HL-60 (cell line): Measurements from ENCODE around the gene RBBP8.

Experiments
- DNase-seq, 2 experiments: peaks; one replicate each; pipeline ENCODE4 v3.0.0-alpha.2; 2010 to 2020; ENCODE audit warnings: low read depth in 1 of 2, low spot score in 1 of 2
- H3K27ac ChIP-seq: fragments of 250-450 bp; sonication (Bioruptor Pico); replicated peaks from 2 replicates; pipeline ENCODE4 v1.5.1; 2020; ENCODE audit warnings: mild to moderate bottlenecking, moderate library complexity
- H3K27me3 ChIP-seq: fragments of 250-450 bp; sonication (Bioruptor Pico); 2 replicates; pipeline ENCODE4 v1.5.1; 2021; ENCODE audit warnings: mild to moderate bottlenecking, moderate library complexity; ENCODE audit not compliant: insufficient read depth, poor library complexity, severe bottlenecking
- H3K4me3 ChIP-seq: replicated peaks from 2 replicates; pipeline ENCODE4 v1.5.1; 2011; ENCODE audit warnings: mild to moderate bottlenecking, control low read depth, low read length; ENCODE audit not compliant: insufficient read depth
- CTCF ChIP-seq: IDR thresholded peaks from one replicate; pipeline ENCODE4 v1.5.1; 2011; ENCODE audit warnings: low read length, control low read depth, inconsistent platforms; ENCODE audit not compliant: insufficient read depth
- GABPA ChIP-seq: IDR thresholded peaks from 2 replicates; pipeline ENCODE4 v1.6.1; 2012; ENCODE audit warnings: low read depth
- POLR2AphosphoS5 ChIP-seq: IDR thresholded peaks from 2 replicates; pipeline ENCODE4 v1.6.1; 2012; ENCODE audit warnings: low read depth
- SPI1 ChIP-seq: IDR thresholded peaks from 2 replicates; pipeline ENCODE4 v1.6.1; 2012; ENCODE audit warnings: low read depth, mild to moderate bottlenecking, borderline replicate concordance
- TF ChIP-seq, protein P1 (sequence below): IDR thresholded peaks from 2 replicates; pipeline ENCODE4 v1.6.1; 2012; ENCODE audit warnings: low read depth; ENCODE audit not compliant: insufficient replicate concordance

The RBBP8 gene

DNA sequence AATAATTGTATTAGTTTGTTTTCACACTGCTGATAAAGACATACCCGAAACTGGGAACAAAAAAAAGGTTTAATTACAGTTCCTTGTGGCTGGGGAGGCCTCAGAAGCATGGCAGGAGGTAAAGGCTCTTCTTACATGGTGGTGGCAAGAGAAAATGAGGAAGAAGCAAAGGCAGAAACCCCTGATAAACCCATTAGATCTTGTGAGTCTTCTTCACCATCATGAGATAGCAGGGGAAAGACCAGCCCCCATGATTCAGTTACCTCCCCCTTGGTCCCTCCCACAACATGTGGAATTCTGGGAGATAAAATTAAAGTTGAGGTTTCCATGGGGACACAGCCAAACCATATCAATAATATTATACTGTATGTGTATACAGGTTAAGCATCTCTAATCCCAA is 128.9 kb downstream of the RBBP8 start:
- no peak overlapping the region for H3K27ac ChIP-seq
- TF ChIP-seq SPI1 = no peak; the same call in 1 of the 2 replicates
- TF ChIP-seq, protein P1, sequence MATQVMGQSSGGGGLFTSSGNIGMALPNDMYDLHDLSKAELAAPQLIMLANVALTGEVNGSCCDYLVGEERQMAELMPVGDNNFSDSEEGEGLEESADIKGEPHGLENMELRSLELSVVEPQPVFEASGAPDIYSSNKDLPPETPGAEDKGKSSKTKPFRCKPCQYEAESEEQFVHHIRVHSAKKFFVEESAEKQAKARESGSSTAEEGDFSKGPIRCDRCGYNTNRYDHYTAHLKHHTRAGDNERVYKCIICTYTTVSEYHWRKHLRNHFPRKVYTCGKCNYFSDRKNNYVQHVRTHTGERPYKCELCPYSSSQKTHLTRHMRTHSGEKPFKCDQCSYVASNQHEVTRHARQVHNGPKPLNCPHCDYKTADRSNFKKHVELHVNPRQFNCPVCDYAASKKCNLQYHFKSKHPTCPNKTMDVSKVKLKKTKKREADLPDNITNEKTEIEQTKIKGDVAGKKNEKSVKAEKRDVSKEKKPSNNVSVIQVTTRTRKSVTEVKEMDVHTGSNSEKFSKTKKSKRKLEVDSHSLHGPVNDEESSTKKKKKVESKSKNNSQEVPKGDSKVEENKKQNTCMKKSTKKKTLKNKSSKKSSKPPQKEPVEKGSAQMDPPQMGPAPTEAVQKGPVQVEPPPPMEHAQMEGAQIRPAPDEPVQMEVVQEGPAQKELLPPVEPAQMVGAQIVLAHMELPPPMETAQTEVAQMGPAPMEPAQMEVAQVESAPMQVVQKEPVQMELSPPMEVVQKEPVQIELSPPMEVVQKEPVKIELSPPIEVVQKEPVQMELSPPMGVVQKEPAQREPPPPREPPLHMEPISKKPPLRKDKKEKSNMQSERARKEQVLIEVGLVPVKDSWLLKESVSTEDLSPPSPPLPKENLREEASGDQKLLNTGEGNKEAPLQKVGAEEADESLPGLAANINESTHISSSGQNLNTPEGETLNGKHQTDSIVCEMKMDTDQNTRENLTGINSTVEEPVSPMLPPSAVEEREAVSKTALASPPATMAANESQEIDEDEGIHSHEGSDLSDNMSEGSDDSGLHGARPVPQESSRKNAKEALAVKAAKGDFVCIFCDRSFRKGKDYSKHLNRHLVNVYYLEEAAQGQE = no peak
- no peak for TF ChIP-seq CTCF
- no peak for TF ChIP-seq GABPA
- TF ChIP-seq POLR2AphosphoS5 = no peak
- DNase-seq = peak in 1 of 2 experiments; percentile 15
- H3K4me3 ChIP-seq = no peak overlapping the region
- H3K27me3 ChIP-seq = no peaks in the 10 kb centered on the region

- DNase-seq = no peak
- H3K27ac ChIP-seq = no peak overlapping the region
- TF ChIP-seq POLR2AphosphoS5 (no peak), SPI1 (no peak), GABPA (no peak), CTCF (no peak)
- TF ChIP-seq, protein P1 = no peak
- H3K4me3 ChIP-seq = no peak overlapping the region
- no peaks in the 10 kb centered on the region for H3K27me3 ChIP-seq
Observed at GRCh38 chr18:23063502-23063901, 130.4 kb downstream of the RBBP8 start.

GRCh38 chr18:23065234-23065806 is 132.2 kb downstream of the RBBP8 start:
- H3K27me3 ChIP-seq = no peaks in the 10 kb centered on the region
- DNase-seq = no peak
- H3K4me3 ChIP-seq = no peak overlapping the region
- no peak for TF ChIP-seq SPI1
- TF ChIP-seq CTCF = no peak
- TF ChIP-seq GABPA = no peak
- TF ChIP-seq, protein P1 = no peak
- no peak for TF ChIP-seq POLR2AphosphoS5
- H3K27ac ChIP-seq = no peak overlapping the region
